Duodenal mucosa (tissue), 2 donors: ENCODE measurements around the gene TNN.

ENCODE experiments used
- H3K27ac ChIP-seq: one replicate; pipeline ENCODE4 v1.7.0; 2013; ENCODE audit warnings: low read depth, low read length
- H3K27me3 ChIP-seq, 2 donors: one replicate each; pipeline ENCODE4 v1.7.0; 2013; ENCODE audit warnings: low read length in 2 of 2, control low read depth in 1 of 2; ENCODE audit not compliant: insufficient read depth in 2 of 2, control insufficient read depth in 1 of 2
- H3K36me3 ChIP-seq, 2 donors: one replicate each; pipeline ENCODE4 v1.7.0; 2013; ENCODE audit warnings: low read length in 2 of 2, control low read depth in 1 of 2; ENCODE audit not compliant: insufficient read depth in 2 of 2, control insufficient read depth in 1 of 2
- H3K4me1 ChIP-seq, 2 donors: one replicate each; pipeline ENCODE4 v1.7.0; 2013; ENCODE audit warnings: low read length in 2 of 2, control low read depth in 1 of 2; ENCODE audit not compliant: insufficient read depth in 2 of 2, control insufficient read depth in 1 of 2
- H3K4me3 ChIP-seq, 2 donors: one replicate each; pipeline ENCODE4 v1.7.0; 2013; ENCODE audit warnings: low read length in 2 of 2, low read depth in 1 of 2
- H3K9ac ChIP-seq, 2 donors: one replicate each; pipeline ENCODE4 v1.7.0; 2013; ENCODE audit warnings: low read length in 2 of 2, low read depth in 1 of 2
- H3K9me3 ChIP-seq, 2 donors: one replicate each; pipeline ENCODE4 v1.7.0; 2013; ENCODE audit warnings: low read length in 2 of 2, control low read depth in 1 of 2; ENCODE audit not compliant: control insufficient read depth in 1 of 2

The TNN gene

GRCh38 chr1:175137369-175137768, 69.7 kb downstream of the TNN start:
- H3K27ac ChIP-seq, result no peak overlapping the region
- no peak overlapping the region for H3K4me3 ChIP-seq
- no peak overlapping the region for H3K9ac ChIP-seq
- peaks cover 0 to 3% of the 10 kb centered on the region in 2 donors for H3K27me3 ChIP-seq
- no peaks in the 10 kb centered on the region for H3K36me3 ChIP-seq
- no peaks in the 10 kb centered on the region for H3K9me3 ChIP-seq
- H3K4me1 ChIP-seq, result no peaks in the 10 kb centered on the region

- Histone ChIP-seq H3K27me3 (peaks cover 0 to 3% of the 10 kb centered on the region in 2 donors), H3K4me3 (no peak overlapping the region), H3K4me1 (no peaks in the 10 kb centered on the region), H3K36me3 (no peaks in the 10 kb centered on the region), H3K9me3 (no peaks in the 10 kb centered on the region), H3K27ac (no peak overlapping the region), H3K9ac (no peak overlapping the region)
Measured at GRCh38 chr1:175138579-175138978, 70.9 kb downstream of the TNN start.

- no peak overlapping the region for H3K27ac ChIP-seq
- H3K9ac ChIP-seq, result no peak overlapping the region
- peaks cover 0 to 5% of the 10 kb centered on the region in 2 donors for H3K27me3 ChIP-seq
- H3K4me1 ChIP-seq, result no peaks in the 10 kb centered on the region
- H3K9me3 ChIP-seq, result no peaks in the 10 kb centered on the region
- H3K4me3 ChIP-seq, result no peak overlapping the region
- H3K36me3 ChIP-seq, result no peaks in the 10 kb centered on the region
Measured at GRCh38 chr1:175145899-175146528, 78.4 kb downstream of the TNN start.

GRCh38 chr1:175146529-175147213, 79.0 kb downstream of the TNN start:
- no peaks in the 10 kb centered on the region for H3K36me3 ChIP-seq
- peaks cover 0 to 5% of the 10 kb centered on the region in 2 donors for H3K27me3 ChIP-seq
- H3K27ac ChIP-seq, result no peak overlapping the region
- H3K4me3 ChIP-seq, result no peak overlapping the region
- no peak overlapping the region for H3K9ac ChIP-seq
- no peaks in the 10 kb centered on the region for H3K4me1 ChIP-seq
- H3K9me3 ChIP-seq, result no peaks in the 10 kb centered on the region

DNA sequence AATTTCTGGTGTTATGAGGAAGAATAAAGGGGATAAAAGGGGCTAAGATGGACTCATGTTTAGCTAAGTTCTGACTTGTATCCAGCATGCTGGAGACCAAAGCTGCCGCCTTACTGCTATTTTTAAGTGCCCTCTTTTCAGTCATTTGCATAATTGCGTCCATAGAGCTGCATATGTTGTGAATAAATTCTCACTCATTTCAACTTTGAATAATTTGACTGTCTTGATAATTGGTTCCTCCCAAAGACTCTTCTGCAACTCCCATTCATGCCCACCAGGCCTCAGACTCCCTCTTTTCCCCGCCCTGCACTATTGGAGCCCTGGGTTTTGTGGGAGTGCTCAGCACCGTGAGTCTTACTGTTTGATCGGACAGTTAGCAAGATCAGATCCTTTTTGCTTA, 79.9 kb downstream of the TNN start:
- Histone ChIP-seq H3K4me3 (no peak overlapping the region), H3K9me3 (no peaks in the 10 kb centered on the region), H3K27me3 (peaks cover 0 to 5% of the 10 kb centered on the region in 2 donors), H3K27ac (no peak overlapping the region), H3K36me3 (no peaks in the 10 kb centered on the region), H3K4me1 (no peaks in the 10 kb centered on the region), H3K9ac (no peak overlapping the region)

DNA sequence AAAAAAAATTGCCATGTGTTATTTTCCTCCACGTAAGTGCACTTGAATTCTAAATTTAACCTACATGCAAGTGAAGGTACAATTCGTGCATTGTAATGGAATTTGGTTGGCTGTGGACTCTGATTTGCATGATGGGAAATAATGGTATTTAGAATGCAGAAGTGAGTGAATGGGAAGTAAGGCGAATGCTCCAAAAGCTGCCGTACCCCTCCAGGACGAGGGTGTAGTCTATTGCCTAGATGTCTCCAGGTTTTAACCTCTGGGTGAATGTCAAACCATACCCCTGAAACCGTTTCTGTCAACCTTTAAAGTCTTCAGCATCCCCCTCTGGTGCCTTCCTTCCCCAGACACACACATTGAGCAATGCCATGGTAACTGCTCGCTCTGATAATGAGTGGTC, 80.4 kb downstream of the TNN start:
- peaks cover 0 to 5% of the 10 kb centered on the region in 2 donors for H3K27me3 ChIP-seq
- H3K9me3 ChIP-seq, result no peaks in the 10 kb centered on the region
- no peak overlapping the region for H3K27ac ChIP-seq
- no peaks in the 10 kb centered on the region for H3K36me3 ChIP-seq
- no peaks in the 10 kb centered on the region for H3K4me1 ChIP-seq
- H3K9ac ChIP-seq, result no peak overlapping the region
- H3K4me3 ChIP-seq, result no peak overlapping the region

GRCh38 chr1:175150596-175151319, 83.1 kb downstream of the TNN start:
- H3K4me3 ChIP-seq, result no peak overlapping the region
- no peaks in the 10 kb centered on the region for H3K36me3 ChIP-seq
- H3K9ac ChIP-seq, result no peak overlapping the region
- H3K4me1 ChIP-seq, result no peaks in the 10 kb centered on the region
- no peak overlapping the region for H3K27ac ChIP-seq
- peaks cover 0 to 9% of the 10 kb centered on the region in 2 donors for H3K27me3 ChIP-seq
- no peaks in the 10 kb centered on the region for H3K9me3 ChIP-seq

DNA sequence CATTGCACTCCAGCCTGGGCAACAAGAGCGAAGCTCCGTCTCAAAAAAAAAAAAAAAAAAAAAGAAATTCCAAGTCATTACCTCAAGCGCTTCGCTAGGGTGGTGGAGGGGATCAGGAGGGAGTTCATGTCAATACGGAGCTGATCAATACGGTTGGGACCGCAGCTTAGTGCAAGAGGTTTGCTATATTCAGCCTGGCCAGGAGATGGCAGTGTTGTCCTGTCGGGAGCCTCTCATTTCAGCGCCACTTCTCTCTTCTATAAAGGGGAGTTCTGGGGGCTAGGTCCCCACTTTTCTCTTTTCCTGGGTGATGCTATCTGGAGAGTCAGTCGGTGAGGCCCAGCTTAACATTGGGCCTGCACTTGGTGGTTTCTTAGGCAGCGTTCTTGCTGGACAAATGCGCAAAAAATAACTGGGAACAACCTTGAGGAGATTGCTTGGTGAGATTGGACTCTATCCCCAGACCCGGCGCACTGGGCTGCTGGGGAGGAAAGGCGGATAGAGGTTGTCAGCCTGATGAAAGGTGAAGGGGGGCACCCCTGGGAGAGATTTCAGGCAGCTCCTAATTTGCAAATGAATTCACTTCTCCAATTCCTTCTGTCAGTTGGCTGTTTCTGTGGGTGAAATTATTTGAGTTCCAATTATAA, 84.5 kb downstream of the TNN start:
- Histone ChIP-seq H3K27ac (no peak overlapping the region), H3K36me3 (no peaks in the 10 kb centered on the region), H3K9me3 (no peaks in the 10 kb centered on the region), H3K4me1 (no peaks in the 10 kb centered on the region), H3K4me3 (no peak overlapping the region), H3K27me3 (peaks cover 0 to 9% of the 10 kb centered on the region in 2 donors), H3K9ac (no peak overlapping the region)

DNA sequence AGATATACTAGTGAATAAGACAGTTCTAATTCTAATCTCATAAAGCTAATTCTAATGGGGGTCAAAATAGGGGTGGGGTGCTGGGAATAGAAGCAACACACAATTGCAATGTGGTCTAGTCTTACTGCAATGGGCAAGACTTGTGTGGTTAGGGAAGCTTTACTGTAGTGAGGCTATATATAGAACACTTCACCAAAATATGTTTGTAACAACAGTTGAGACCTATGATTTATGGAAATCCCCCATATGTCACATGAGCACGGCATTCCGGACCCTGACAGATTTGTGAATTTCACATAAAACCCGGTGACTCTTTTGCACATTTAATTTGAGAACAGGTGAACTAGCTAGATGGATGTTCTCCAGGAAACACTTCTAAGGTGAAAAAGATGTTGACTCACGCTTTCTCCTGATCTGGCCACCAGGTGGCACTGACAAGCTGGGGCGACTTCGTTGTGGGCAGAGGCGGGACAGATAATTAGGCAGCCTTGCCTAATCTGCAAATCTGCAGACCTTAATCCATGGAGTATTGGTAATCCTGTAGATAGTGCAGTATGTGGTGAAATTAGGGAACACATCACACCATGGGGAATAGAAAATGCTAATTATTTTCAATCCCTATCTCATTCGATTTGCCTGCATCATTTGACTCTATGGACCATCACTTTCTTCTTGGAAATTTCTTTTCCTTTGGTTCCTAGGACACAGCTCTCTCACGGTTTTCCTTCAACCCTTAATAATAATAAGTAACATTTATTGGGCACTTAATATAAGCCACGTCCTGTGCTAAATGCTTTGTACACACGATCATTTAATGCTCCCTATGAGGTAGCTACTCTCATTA, 87.2 kb downstream of the TNN start:
- Histone ChIP-seq H3K9me3 (no peaks in the 10 kb centered on the region), H3K4me1 (no peaks in the 10 kb centered on the region), H3K36me3 (peaks cover 4 to 15% of the 10 kb centered on the region in 2 donors), H3K27me3 (peaks cover 0 to 9% of the 10 kb centered on the region in 2 donors), H3K4me3 (no peak overlapping the region), H3K9ac (no peak overlapping the region), H3K27ac (no peak overlapping the region)
